IMR-90 (cell line): ENCODE measurements around the gene OR13J1. TPM values are rescaled to one million over a fixed set of nuclear protein-coding genes. Genes with fewer than 3 reads are reported as not detected.

Experiments used
- ATAC-seq: fragments of 200-7000 bp; cut with Tn5 transposase; 2 replicates; pipeline ENCODE4 v1.9.1; 2020; ENCODE audit warnings: low read depth, mild to moderate bottlenecking, moderate library complexity
- BruUV-seq: library from RNA; stranded (reverse); fragments of 400-500 nt; replicated peaks from 2 replicates; lab custom pipeline; 2021; lab: Mats Ljungman, UMichigan
- CTCF ChIA-PET: fragments of 300-600 bp; formaldehyde crosslinking; extraction: SDS; loops from one replicate; lab custom pipeline; 2021; ENCODE audit warnings: antibody characterized with exemption; lab: Yijun Ruan, JAX
- POLR2A ChIA-PET: fragments of 300-600 bp; sonication (Branson Sonifier 250); formaldehyde crosslinking; loops from one replicate; lab custom pipeline; 2022; ENCODE audit warnings: antibody characterized with exemption; ENCODE audit not compliant: unreplicated experiment; lab: Charles Lee
- DNase-seq: peaks from one replicate; pipeline ENCODE4 v3.0.0; 2013
- H2AFZ ChIP-seq: replicated peaks from 2 replicates; pipeline ENCODE3; 2013; ENCODE audit warnings: low read length, mild to moderate bottlenecking; ENCODE audit not compliant: poor library complexity
- H2AK5ac ChIP-seq: 2 replicates; pipeline ENCODE4 v1.6.1; 2013; ENCODE audit warnings: low read depth, low read length, inconsistent platforms
- H2AK9ac ChIP-seq: replicated peaks from 2 replicates; pipeline ENCODE3; 2013; ENCODE audit warnings: mild to moderate bottlenecking, low read depth, low read length, moderate library complexity; ENCODE audit not compliant: poor library complexity
- H2BK120ac ChIP-seq: 2 replicates; pipeline ENCODE4 v1.6.1; 2013; ENCODE audit warnings: low read depth, low read length, inconsistent platforms
- H2BK15ac ChIP-seq: 3 replicates; pipeline ENCODE4 v1.6.1; 2013; ENCODE audit warnings: low read depth, low read length, inconsistent platforms
- H2BK20ac ChIP-seq: 2 replicates; pipeline ENCODE4 v1.6.1; 2013; ENCODE audit warnings: low read depth, mild to moderate bottlenecking, inconsistent platforms, low read length, moderate library complexity
- H2BK5ac ChIP-seq: 2 replicates; pipeline ENCODE4 v1.6.1; 2013; ENCODE audit warnings: mild to moderate bottlenecking, low read depth, low read length, inconsistent platforms; ENCODE audit not compliant: poor library complexity, severe bottlenecking
- H3K14ac ChIP-seq: replicated peaks from 2 replicates; pipeline ENCODE4 v1.6.1; 2013; ENCODE audit warnings: low read depth, low read length, inconsistent platforms
- H3K18ac ChIP-seq: 2 replicates; pipeline ENCODE4 v1.6.1; 2013; ENCODE audit warnings: low read depth, low read length, control low read depth
- H3K23ac ChIP-seq: 2 replicates; pipeline ENCODE4 v1.6.1; 2013; ENCODE audit warnings: low read depth, low read length, inconsistent platforms
- H3K27ac ChIP-seq: 2 replicates; pipeline ENCODE4 v1.5.1; 2013; ENCODE audit warnings: mild to moderate bottlenecking, control low read depth, low read length; ENCODE audit not compliant: insufficient read depth
- H3K27me3 ChIP-seq: 2 replicates; pipeline ENCODE4 v1.6.1; 2013; ENCODE audit warnings: low read length; ENCODE audit not compliant: control insufficient read depth, insufficient read depth
- H3K36me3 ChIP-seq: 2 replicates; pipeline ENCODE4 v1.6.1; 2013; ENCODE audit warnings: low read length, mixed read lengths; ENCODE audit not compliant: control insufficient read depth, insufficient read depth
- H3K4ac ChIP-seq: 2 replicates; pipeline ENCODE4 v1.6.1; 2013; ENCODE audit warnings: low read depth, low read length, inconsistent platforms
- H3K4me1 ChIP-seq: 2 replicates; pipeline ENCODE4 v1.6.1; 2013; ENCODE audit warnings: low read length, mixed read lengths; ENCODE audit not compliant: control insufficient read depth, insufficient read depth
- H3K4me2 ChIP-seq: 2 replicates; pipeline ENCODE4 v1.6.1; 2013; ENCODE audit warnings: low read depth, mild to moderate bottlenecking, control low read depth, low read length, moderate library complexity
- H3K4me3 ChIP-seq: 2 replicates; pipeline ENCODE4 v1.5.1; 2013; ENCODE audit warnings: low read depth, mild to moderate bottlenecking, control low read depth, low read length, moderate library complexity; ENCODE audit not compliant: insufficient read depth
- H3K56ac ChIP-seq: 2 replicates; pipeline ENCODE4 v1.6.1; 2013; ENCODE audit warnings: low read length, inconsistent platforms; ENCODE audit not compliant: insufficient read depth; ENCODE audit errors: extremely low read depth
- H3K79me1 ChIP-seq, 2 experiments: 2 replicates each; pipeline ENCODE4 v1.6.1; 2013; ENCODE audit warnings: low read length in 2 of 2, inconsistent platforms in 1 of 2, low read depth in 1 of 2
- H3K9ac ChIP-seq: 2 replicates; pipeline ENCODE4 v1.6.1; 2013; ENCODE audit warnings: low read depth, low read length, control low read depth
- H3K9me1 ChIP-seq: 2 replicates; pipeline ENCODE4 v1.6.1; 2013; ENCODE audit warnings: low read length, inconsistent platforms; ENCODE audit not compliant: insufficient read depth
- H3K9me3 ChIP-seq: 2 replicates; pipeline ENCODE4 v1.6.1; 2013; ENCODE audit warnings: low read length; ENCODE audit not compliant: control insufficient read depth, insufficient read depth
- H4K20me1 ChIP-seq: 2 replicates; pipeline ENCODE4 v1.6.1; 2013; ENCODE audit warnings: low read length, inconsistent platforms; ENCODE audit not compliant: insufficient read depth
- H4K5ac ChIP-seq: 2 replicates; pipeline ENCODE4 v1.6.1; 2013; ENCODE audit warnings: mild to moderate bottlenecking, low read depth, low read length, control low read depth
- H4K8ac ChIP-seq, 2 experiments: 2 replicates each; pipeline ENCODE4 v1.6.1; 2013; ENCODE audit warnings: low read depth in 2 of 2, low read length in 2 of 2, control low read depth in 1 of 2, inconsistent platforms in 1 of 2
- H4K91ac ChIP-seq: 2 replicates; pipeline ENCODE4 v1.6.1; 2013; ENCODE audit warnings: low read depth, low read length, inconsistent platforms; ENCODE audit not compliant: insufficient read depth
- BHLHE40 ChIP-seq: fragments of 150-350 bp; IDR thresholded peaks from 2 replicates; pipeline ENCODE4 v1.6.1; 2016; ENCODE audit warnings: mild to moderate bottlenecking, low read depth, low read length
- CEBPB ChIP-seq: IDR thresholded peaks from 2 replicates; pipeline ENCODE4 v1.6.1; 2012; ENCODE audit warnings: low read depth, low read length, improper control_type of control experiment
- CHD1 ChIP-seq: IDR thresholded peaks from 2 replicates; pipeline ENCODE4 v1.6.1; 2012; ENCODE audit warnings: low read depth, low read length, improper control_type of control experiment
- CTCF ChIP-seq: conservative IDR thresholded peaks from 2 replicates; pipeline ENCODE4 v1.5.1; 2012; ENCODE audit warnings: mild to moderate bottlenecking, low read depth, low read length, improper control_type of control experiment
- ELK1 ChIP-seq: fragments of 150-350 bp; IDR thresholded peaks from 2 replicates; pipeline ENCODE4 v1.6.1; 2016; ENCODE audit warnings: low read depth, mild to moderate bottlenecking, low read length, moderate library complexity, borderline replicate concordance
- FOS ChIP-seq: fragments of 150-350 bp; IDR thresholded peaks from 2 replicates; pipeline ENCODE4 v1.6.1; 2016; ENCODE audit warnings: low read depth, low read length
- MAFK ChIP-seq: IDR thresholded peaks from 2 replicates; pipeline ENCODE4 v1.6.1; 2012; ENCODE audit warnings: low read depth, low read length, improper control_type of control experiment
- MAZ ChIP-seq: IDR thresholded peaks from 2 replicates; pipeline ENCODE4 v1.6.1; 2012; ENCODE audit warnings: low read depth, mild to moderate bottlenecking, low read length, improper control_type of control experiment, moderate library complexity, borderline replicate concordance
- MXI1 ChIP-seq: IDR thresholded peaks from 2 replicates; pipeline ENCODE4 v1.6.1; 2012; ENCODE audit warnings: low read depth, mild to moderate bottlenecking, low read length, moderate library complexity, borderline replicate concordance
- NFE2L2 ChIP-seq: fragments of 150-350 bp; IDR thresholded peaks from 2 replicates; pipeline ENCODE4 v1.6.1; 2016; ENCODE audit warnings: low read depth, mild to moderate bottlenecking, low read length
- POLR2A ChIP-seq: IDR thresholded peaks from 2 replicates; pipeline ENCODE4 v1.6.1; 2012; ENCODE audit warnings: mild to moderate bottlenecking, low read depth, low read length
- RAD21 ChIP-seq: IDR thresholded peaks from 2 replicates; pipeline ENCODE4 v1.6.1; 2012; ENCODE audit warnings: low read length, improper control_type of control experiment
- RCOR1 ChIP-seq: IDR thresholded peaks from 2 replicates; pipeline ENCODE4 v1.6.1; 2012; ENCODE audit warnings: mild to moderate bottlenecking, low read length, improper control_type of control experiment; ENCODE audit not compliant: insufficient replicate concordance
- RFX5 ChIP-seq: IDR thresholded peaks from 2 replicates; pipeline ENCODE4 v1.8.0; 2012; ENCODE audit warnings: low read depth, mild to moderate bottlenecking, low read length, moderate library complexity
- SMC3 ChIP-seq: fragments of 150-350 bp; IDR thresholded peaks from 2 replicates; pipeline ENCODE4 v1.6.1; 2016; ENCODE audit warnings: low read depth, mild to moderate bottlenecking, antibody characterized with exemption, low read length, moderate library complexity
- USF2 ChIP-seq: fragments of 150-350 bp; IDR thresholded peaks from 2 replicates; pipeline ENCODE4 v1.6.1; 2017; ENCODE audit warnings: mild to moderate bottlenecking, antibody characterized with exemption, low read length, low read depth
- WGBS, 2 experiments: methylation state at CpG; one replicate each; pipeline versions ENCODE4 v1.1.5 to v1.1.7; 2013; ENCODE audit warnings: missing lambda C conversion rate in 2 of 2; ENCODE audit not compliant: insufficient read length in 1 of 2; ENCODE audit errors: extremely low coverage in 2 of 2; 5-methylcytosine and 5-hydroxymethylcytosine counted together
- dilution Hi-C: fragments of 300-500 bp; cut with HindIII; formaldehyde crosslinking; loops from one replicate; pipeline ENCODE4 v1.14.3; 2018; ENCODE audit warnings: low sequenced_read_pairs; ENCODE audit not compliant: unreplicated experiment
- in situ Hi-C: fragments of 300-500 bp; cut with MboI; formaldehyde crosslinking; loops from 3 replicates; pipeline ENCODE4 v1.14.3; 2019; ENCODE audit warnings: low sequenced_read_pairs, inconsistent platforms, mixed read lengths
- intact Hi-C: fragments of 100-400 bp; cut with micrococcal nuclease; formaldehyde crosslinking; loops from 2 replicates; pipeline ENCODE4 v1.10.0; 2022
- polyA plus RNA-seq, 3 experiments: library from polyadenylated mRNA; depleted of rRNA; stranded (reverse); fragments of >200 nt; gene quantifications; 2 replicates each; pipeline ENCODE4 v1.2.3, GENCODE V29; 2012; ENCODE audit warnings: low replicate concordance in 1 of 3
- total RNA-seq: library from RNA; depleted of rRNA; stranded (reverse); fragments of >200 nt; gene quantifications from 2 replicates; pipeline ENCODE4 v1.2.3, GENCODE V29; 2012

Gene OR13J1
- total and polyA plus RNA-seq, 2 of the 4 experiments (the other 2 are of a cell fraction), result not detected

GRCh38 chr9:35827486-35827885 lies 42.7 kb downstream of the OR13J1 start:
- no TSS peak for BruUV-seq
- H3K9ac ChIP-seq, result no peak overlapping the region
- ChIA-PET CTCF (interaction anchor here (1.4 to 2.8 kb wide), 2 partner anchors 37 to 55 kb away, joined by 3 to 37 read pairs; no protein-coding TSS in a partner anchor), POLR2A (no interaction called here)
- no CpG with 5 or more reads among the region's 3 CpGs for WGBS, 2 experiments
- H2BK15ac ChIP-seq, result no peak overlapping the region
- TF ChIP-seq CHD1 (no peak), SMC3 (no peak), ELK1 (no peak), RFX5 (no peak), CTCF (no peak), NFE2L2 (no peak), RAD21 (no peak), MAZ (no peak), FOS (no peak), MXI1 (no peak), BHLHE40 (no peak), MAFK (no peak), CEBPB (no peak), POLR2A (no peak), USF2 (no peak), RCOR1 (no peak)
- no peak overlapping the region; the same call in 1 of the 2 replicates for H3K14ac ChIP-seq
- peak overlapping the region; percentile 0; the same call in 1 of the 2 replicates for H2AK5ac ChIP-seq
- H2AFZ ChIP-seq, result peak overlapping the region; percentile 4
- H3K9me3 ChIP-seq, result no peaks in the 10 kb centered on the region
- no peak overlapping the region for H3K56ac ChIP-seq
- no peaks in the 10 kb centered on the region for H4K20me1 ChIP-seq
- ATAC-seq (no peak), DNase-seq (peak; percentile 71)
- peaks cover 9% of the 10 kb centered on the region for H3K4me1 ChIP-seq
- peak overlapping the region; percentile 32; the same call in 1 of the 2 replicates for H2BK120ac ChIP-seq
- no peak overlapping the region for H3K23ac ChIP-seq
- H3K79me1 ChIP-seq, result peaks cover 2 to 18% of the 10 kb centered on the region in 2 experiments; a peak in 3 of 4 replicates
- no peaks in the 10 kb centered on the region for H3K36me3 ChIP-seq
- peaks cover 17% of the 10 kb centered on the region for H3K9me1 ChIP-seq
- H3K4me2 ChIP-seq, result no peak overlapping the region; the same call in 1 of the 2 replicates
- intact Hi-C loops, result loop anchor here (10.0 kb wide), 1 partner anchor 197 kb away; no protein-coding TSS in a partner anchor
- peak overlapping the region; percentile 62; the same call in 1 of the 2 replicates for H3K4ac ChIP-seq
- no peak overlapping the region for H4K91ac ChIP-seq
- H3K18ac ChIP-seq, result no peak overlapping the region
- H2AK9ac ChIP-seq, result no peak overlapping the region
- peak overlapping the region; percentile 55 for H2BK5ac ChIP-seq
- H3K4me3 ChIP-seq, result no peak overlapping the region
- no peak overlapping the region; the same call in 1 of the 2 replicates for H2BK20ac ChIP-seq
- 0 out of 4 replicates have a peak overlapping the region, but pooled peaks of 1 of the 2 experiments have one; percentile 9 for H4K8ac ChIP-seq
- in situ Hi-C loops, result no loop called here
- H3K27ac ChIP-seq, result no peak overlapping the region
- H3K27me3 ChIP-seq, result no peaks in the 10 kb centered on the region
- dilution Hi-C loops, result no loop called here
- peak overlapping the region; percentile 39; the same call in 1 of the 2 replicates for H4K5ac ChIP-seq
